GM19193 (cell line): ENCODE results near the gene RPS6KC1.

Experiments
- POLR2A ChIP-seq: IDR thresholded peaks from 4 replicates; pipeline ENCODE4 v1.6.1; 2011; ENCODE audit not compliant: insufficient read depth, insufficient read length; ENCODE audit errors: extremely low read depth

RPS6KC1 gene

GRCh38 chr1:213277036-213277435 is 226.0 kb downstream of the RPS6KC1 start:
- no peak for TF ChIP-seq POLR2A

- no peak for TF ChIP-seq POLR2A
These were observed 228.4 kb downstream of the RPS6KC1 start for GRCh38 chr1:213279410-213279809.

- no peak for TF ChIP-seq POLR2A
These were observed 230.7 kb downstream of the RPS6KC1 start for GRCh38 chr1:213281640-213282301.

DNA sequence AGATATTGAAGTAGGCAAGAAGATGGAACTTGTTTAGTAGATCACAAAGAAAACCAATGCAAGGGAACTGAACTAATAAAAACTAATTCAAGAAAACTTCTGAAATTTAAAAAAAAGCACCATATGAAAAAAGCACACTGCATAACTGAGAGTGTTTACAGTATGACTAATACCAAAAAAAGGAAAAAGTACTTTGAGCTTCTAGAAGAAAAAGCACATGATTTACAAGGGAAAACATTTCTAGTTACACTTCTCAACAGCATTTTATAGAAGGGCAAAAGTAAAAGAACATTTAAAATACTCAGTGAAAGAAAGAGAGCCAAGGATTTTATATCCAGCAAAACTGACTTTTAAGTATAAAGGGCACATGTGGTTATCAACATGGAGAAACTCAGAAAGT is 233.6 kb downstream of the RPS6KC1 start:
- TF ChIP-seq POLR2A, result no peak

GRCh38 chr1:213286235-213286634 is 235.2 kb downstream of the RPS6KC1 start:
- no peak for TF ChIP-seq POLR2A

DNA sequence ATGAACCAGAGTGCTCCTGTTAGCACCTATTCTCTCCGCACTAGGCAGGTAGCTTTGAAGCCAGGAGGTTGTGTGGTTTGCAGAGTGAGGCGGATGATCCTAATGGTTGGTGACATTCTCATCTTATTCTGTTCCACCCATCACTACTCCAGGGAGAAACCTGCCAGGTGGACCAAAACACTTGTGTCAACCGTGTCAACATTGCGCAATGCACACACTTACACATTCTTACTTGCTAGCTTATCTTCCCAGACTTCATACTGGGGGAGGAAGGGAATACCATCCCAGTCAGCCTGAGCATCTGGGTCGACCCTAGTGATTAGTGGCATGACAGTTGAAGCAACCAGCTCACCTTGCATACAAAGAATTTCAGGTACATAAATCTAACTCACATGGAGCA is 236.9 kb downstream of the RPS6KC1 start:
- TF ChIP-seq POLR2A, result no peak

DNA sequence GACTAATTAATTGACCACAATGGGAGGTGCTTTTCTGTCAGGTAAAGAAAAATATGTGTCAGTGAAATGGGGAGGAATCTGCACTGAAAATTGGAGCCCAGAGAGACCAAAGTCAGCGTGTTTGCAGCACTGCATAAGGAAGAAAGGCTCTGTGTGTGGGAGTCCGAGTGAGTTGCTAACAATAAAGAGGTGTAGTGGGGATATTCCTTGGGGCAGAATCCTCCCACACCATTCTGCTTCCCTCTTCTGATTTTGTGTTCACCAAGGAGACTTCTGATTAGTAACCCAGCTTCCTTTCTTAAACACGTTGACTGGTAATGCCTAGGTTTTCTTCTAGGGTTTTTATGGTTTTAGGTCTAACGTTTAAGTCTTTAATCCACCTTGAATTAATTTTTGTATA is 240.5 kb downstream of the RPS6KC1 start:
- no peak for TF ChIP-seq POLR2A

DNA sequence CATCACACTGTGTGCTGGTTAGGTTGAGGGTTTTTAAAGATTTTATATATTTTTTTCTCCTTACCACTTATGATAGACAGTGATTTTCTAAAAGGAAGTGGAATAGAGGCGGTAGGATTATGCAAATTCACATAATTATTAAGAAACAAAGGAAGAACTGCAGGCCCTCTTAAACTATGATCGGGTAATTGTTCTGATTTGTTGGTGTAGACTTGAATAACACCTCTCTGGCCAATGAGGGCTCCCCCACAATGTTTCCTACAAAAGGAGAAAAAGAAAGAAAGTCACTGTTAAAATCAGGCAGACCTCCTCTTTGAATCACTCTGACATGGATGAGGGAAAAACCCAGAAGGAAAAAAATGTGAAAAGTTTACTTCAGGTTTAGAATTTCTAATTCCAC is 241.6 kb downstream of the RPS6KC1 start:
- TF ChIP-seq POLR2A, result no peak

DNA sequence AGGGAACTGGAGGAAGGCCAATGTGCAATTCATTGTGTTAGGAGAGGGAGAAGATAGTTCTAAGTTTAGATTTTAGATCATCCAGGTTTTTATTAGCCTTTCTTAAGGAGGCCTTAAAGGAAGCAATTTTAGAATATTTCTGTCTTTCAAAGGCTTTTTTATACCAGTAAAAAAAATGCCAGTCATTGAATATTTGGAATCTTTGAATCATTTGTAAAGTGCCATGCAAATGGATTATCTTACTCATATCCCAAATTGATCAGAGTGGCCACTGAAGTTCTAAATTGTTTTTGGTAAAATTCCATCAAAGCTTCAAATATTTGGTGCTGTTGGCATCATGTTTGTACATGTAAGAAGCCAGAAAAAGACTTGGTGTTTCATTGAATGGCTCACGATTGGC is 244.8 kb downstream of the RPS6KC1 start:
- TF ChIP-seq POLR2A, result no peak

- no peak for TF ChIP-seq POLR2A
These were observed 245.5 kb downstream of the RPS6KC1 start for GRCh38 chr1:213296558-213296957.

- TF ChIP-seq POLR2A, result no peak
These were observed 246.0 kb downstream of the RPS6KC1 start for GRCh38 chr1:213297021-213297420.

DNA sequence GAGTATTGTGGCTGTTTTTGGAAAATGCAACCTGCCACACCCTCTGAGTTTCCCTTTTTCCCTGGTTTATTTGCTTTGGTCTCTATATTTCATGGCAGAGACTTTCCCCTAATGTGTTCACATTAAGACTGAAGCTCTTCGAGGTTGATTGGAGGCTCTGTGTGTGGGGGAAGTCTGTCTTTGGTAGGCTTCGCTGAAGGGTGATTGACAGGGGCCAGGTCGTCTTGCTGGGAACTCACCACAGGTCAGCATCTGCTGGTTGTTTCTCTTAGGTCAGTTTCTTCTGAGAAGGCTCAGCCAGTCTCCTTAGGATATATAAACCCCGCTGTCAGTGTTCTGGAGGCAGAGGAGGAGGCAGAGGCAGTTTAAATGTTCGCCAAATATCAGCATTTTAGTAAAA is 249.4 kb downstream of the RPS6KC1 start:
- TF ChIP-seq POLR2A, result no peak

DNA sequence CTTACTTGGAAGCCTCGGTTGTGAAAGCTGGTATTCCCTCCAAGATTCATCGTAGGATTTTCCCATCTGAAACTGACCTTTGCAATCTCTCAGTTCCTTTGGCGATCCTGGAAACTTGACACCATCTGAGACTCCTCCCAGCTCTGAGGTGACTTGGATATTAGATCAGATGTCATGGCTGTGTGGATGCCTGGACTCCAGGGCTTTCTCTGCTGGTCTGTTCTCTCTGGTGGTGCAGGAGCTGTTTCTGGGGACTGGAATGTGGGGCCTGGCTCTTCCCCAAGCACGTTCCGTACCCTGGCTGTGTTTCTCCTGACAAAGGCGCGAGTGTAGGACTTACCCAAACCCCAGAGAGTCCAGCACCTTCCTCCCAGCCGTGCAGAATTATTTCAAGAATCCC is 252.2 kb downstream of the RPS6KC1 start:
- TF ChIP-seq POLR2A, result no peak

GRCh38 chr1:213315571-213315970 is 264.5 kb downstream of the RPS6KC1 start:
- TF ChIP-seq POLR2A, result no peak

- TF ChIP-seq POLR2A, result no peak
These were observed 269.3 kb downstream of the RPS6KC1 start for GRCh38 chr1:213320191-213320870.
